Stimulated activated naive CD8-positive, alpha-beta T cell treated with anti-CD3 and anti-CD28 coated beads, Interleukin-15, amount 100 ng/mL, for 72 hours (primary cell): ENCODE data around the gene CENPQ.
A peak's percentile ranks its signal among the peaks of the same experiment; 100 is the strongest.
"Not testable (repeated sequence)": the region's sequence is repeated elsewhere in the genome, so short reads cannot be mapped to it uniquely, and the experiment has no call there.

Source experiments
- ATAC-seq: fragments of 150-1000 bp; cut with Tn5 transposase; 2 replicates; pipeline ENCODE4 v1.10.0; 2021; ENCODE audit warnings: mild to moderate bottlenecking, moderate library complexity
- DNase-seq, 2 donors: peaks; one replicate each; pipeline ENCODE4 v3.0.0; 2021 to 2022
- H3K27ac Mint-ChIP-seq, 2 donors: one replicate each; pipeline ENCODE4 v1.8.0; 2022; ENCODE audit warnings: mild to moderate bottlenecking in 2 of 2, mixed read lengths in 2 of 2, moderate library complexity in 2 of 2
- H3K27me3 Mint-ChIP-seq: one replicate; pipeline ENCODE4 v1.8.0; 2022; ENCODE audit warnings: mixed read lengths
- H3K4me1 Mint-ChIP-seq: one replicate; pipeline ENCODE4 v1.8.0; 2022; ENCODE audit warnings: mild to moderate bottlenecking, mixed read lengths
- H3K4me3 Mint-ChIP-seq, 2 donors: one replicate each; pipeline ENCODE4 v1.8.0; 2022; ENCODE audit warnings: mild to moderate bottlenecking in 2 of 2, mixed read lengths in 2 of 2, moderate library complexity in 1 of 2
- H3K9me3 Mint-ChIP-seq, 2 donors: one replicate each; pipeline ENCODE4 v1.8.0; 2022; ENCODE audit warnings: mixed read lengths in 2 of 2

CENPQ gene

GRCh38 chr6:49462927-49463611 is at the start of gene CENPQ, which contains the start of gene MMUT:
Gene CENPQ (plus strand): TSS chr6:49463370. CDS start chr6:49470177, 6,807 bp downstream.
Gene MMUT (minus strand): TSS chr6:49463253. CDS start chr6:49459466, 3,787 bp downstream.
- H3K27me3 Mint-ChIP-seq = no peaks in the 10 kb centered on the region
- H3K4me1 Mint-ChIP-seq = peaks cover 33% of the 10 kb centered on the region
- ATAC-seq (peak; percentile 99), DNase-seq (peak; percentile 85 to 95)
- H3K4me3 Mint-ChIP-seq = peak within 1 kb of the TSS; percentile 95 to 97
- no peaks in the 10 kb centered on the region for H3K9me3 Mint-ChIP-seq
- H3K27ac Mint-ChIP-seq = peak within 1 kb of the TSS; percentile 97

- Mint-ChIP-seq H3K27ac (no peak overlapping the region), H3K27me3 (peaks cover 5% of the 10 kb centered on the region), H3K4me3 (no peak overlapping the region), H3K4me1 (no peaks in the 10 kb centered on the region), H3K9me3 (no peaks in the 10 kb centered on the region)
- ATAC-seq (no peak), DNase-seq (no peak)
Observed at GRCh38 chr6:49415358-49415757, 47.8 kb upstream of the CENPQ start.

DNA sequence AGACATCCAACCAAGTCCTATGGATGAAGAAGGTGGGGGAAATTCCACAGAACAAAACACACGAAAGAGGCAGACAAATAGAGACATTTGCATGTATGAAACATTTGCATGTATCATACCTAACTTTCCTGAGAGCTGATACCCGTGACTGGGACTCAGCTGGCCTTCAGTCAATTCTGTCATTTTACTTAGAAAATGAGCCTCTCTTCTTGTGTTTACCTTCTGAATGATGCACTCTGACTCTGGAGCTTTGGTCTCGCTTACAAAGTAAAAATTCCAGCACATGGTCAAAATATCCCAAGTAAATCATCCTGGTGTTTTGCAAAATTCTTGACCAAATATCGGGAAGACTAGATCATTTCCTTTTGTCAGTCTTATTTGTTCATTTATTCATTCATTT is 47.0 kb upstream of the CENPQ start:
- no peak for DNase-seq
- ATAC-seq = no peak
- Mint-ChIP-seq H3K9me3 (no peaks in the 10 kb centered on the region), H3K27me3 (peaks cover 5% of the 10 kb centered on the region), H3K4me1 (no peaks in the 10 kb centered on the region), H3K4me3 (no peak overlapping the region), H3K27ac (no peak overlapping the region)

GRCh38 chr6:49423817-49424216 is 39.4 kb upstream of the CENPQ start:
- no peaks in the 10 kb centered on the region for H3K4me1 Mint-ChIP-seq
- no peaks in the 10 kb centered on the region for H3K27me3 Mint-ChIP-seq
- no peaks in the 10 kb centered on the region for H3K9me3 Mint-ChIP-seq
- no peak overlapping the region for H3K4me3 Mint-ChIP-seq
- no peak for ATAC-seq
- no peak for DNase-seq
- H3K27ac Mint-ChIP-seq = no peak overlapping the region

DNA sequence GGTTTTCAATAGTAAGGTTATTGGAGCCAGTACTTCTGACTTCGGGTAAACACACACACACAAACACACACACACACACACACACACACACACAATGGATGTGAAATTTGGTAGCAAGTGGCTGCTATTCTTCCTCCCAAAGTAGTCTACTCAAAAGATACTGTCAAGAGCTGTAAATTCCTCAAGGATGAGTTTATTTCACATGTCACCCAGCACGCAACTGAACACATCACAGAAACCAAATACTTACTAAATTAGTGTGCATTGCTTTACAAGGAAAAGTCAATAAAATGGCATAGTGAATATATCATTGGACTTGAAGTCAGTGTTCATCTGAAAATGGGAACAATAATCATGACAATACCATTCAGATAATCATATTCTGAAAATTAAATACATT is 33.0 kb upstream of the CENPQ start:
- DNase-seq (no peak), ATAC-seq (no peak)
- Mint-ChIP-seq H3K4me1 (no peaks in the 10 kb centered on the region), H3K27me3 (no peaks in the 10 kb centered on the region), H3K27ac (no peak overlapping the region), H3K4me3 (no peak overlapping the region), H3K9me3 (no peaks in the 10 kb centered on the region)

DNA sequence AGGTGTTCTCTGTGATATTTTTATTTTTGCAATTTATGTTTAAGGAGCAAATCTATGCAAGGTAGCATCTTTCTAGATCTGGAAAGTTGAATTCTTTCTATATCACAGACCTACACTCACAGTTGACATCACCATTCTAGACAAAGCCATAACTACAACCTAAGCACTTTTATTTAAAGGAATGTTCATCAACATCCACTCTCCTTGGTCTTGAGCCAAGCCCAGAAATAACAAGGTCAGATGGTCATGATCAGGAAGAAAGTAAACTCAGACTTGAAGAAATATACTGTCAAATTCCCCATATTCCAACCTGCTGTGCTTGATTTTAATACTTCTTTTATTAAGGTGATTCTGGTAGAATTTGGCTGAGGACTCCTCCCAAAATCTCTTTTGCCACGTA is 32.3 kb upstream of the CENPQ start:
- H3K4me3 Mint-ChIP-seq = no peak overlapping the region
- H3K4me1 Mint-ChIP-seq = no peaks in the 10 kb centered on the region
- ATAC-seq = no peak
- no peaks in the 10 kb centered on the region for H3K27me3 Mint-ChIP-seq
- DNase-seq = no peak
- no peak overlapping the region for H3K27ac Mint-ChIP-seq
- no peaks in the 10 kb centered on the region for H3K9me3 Mint-ChIP-seq

- no peak overlapping the region for H3K27ac Mint-ChIP-seq
- no peak overlapping the region for H3K4me3 Mint-ChIP-seq
- H3K27me3 Mint-ChIP-seq = no peaks in the 10 kb centered on the region
- H3K9me3 Mint-ChIP-seq = no peaks in the 10 kb centered on the region
- DNase-seq (no peak), ATAC-seq (no peak)
- H3K4me1 Mint-ChIP-seq = no peaks in the 10 kb centered on the region
Observed at GRCh38 chr6:49453221-49453620, 9.9 kb upstream of the CENPQ start.

GRCh38 chr6:49454787-49455709 is 8.1 kb upstream of the CENPQ start:
- DNase-seq (no peak), ATAC-seq (no peak)
- Mint-ChIP-seq H3K27me3 (no peaks in the 10 kb centered on the region), H3K4me3 (no peak overlapping the region), H3K4me1 (no peaks in the 10 kb centered on the region), H3K27ac (no peak overlapping the region), H3K9me3 (no peaks in the 10 kb centered on the region)

- no peak for ATAC-seq
- Mint-ChIP-seq H3K4me3 (no peak overlapping the region), H3K27me3 (no peaks in the 10 kb centered on the region), H3K27ac (no peak overlapping the region), H3K4me1 (peaks cover 16% of the 10 kb centered on the region), H3K9me3 (no peaks in the 10 kb centered on the region)
- DNase-seq = no peak
Observed at GRCh38 chr6:49457771-49458170, 5.4 kb upstream of the CENPQ start.

DNA sequence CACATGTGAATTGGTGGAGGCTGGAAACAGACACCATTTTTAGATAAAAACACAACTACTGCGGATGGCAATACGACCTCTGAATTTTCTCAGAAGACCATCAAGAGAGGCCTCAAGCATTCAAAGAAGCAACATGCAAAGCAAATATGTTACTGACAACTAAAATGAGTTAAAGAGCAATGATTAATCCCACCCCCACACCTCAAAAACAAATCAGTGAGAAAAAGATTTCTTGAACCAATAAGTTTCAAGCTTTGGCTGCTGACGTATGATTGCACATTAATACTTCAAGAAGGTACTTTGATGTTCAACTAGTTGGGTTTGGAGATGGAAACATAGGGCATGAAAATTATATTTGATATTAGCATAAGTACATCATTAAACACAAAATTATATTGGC is 1.1 kb upstream of the CENPQ start:
- peak overlapping the region; percentile 96 to 97 for H3K27ac Mint-ChIP-seq
- H3K9me3 Mint-ChIP-seq = no peaks in the 10 kb centered on the region
- H3K27me3 Mint-ChIP-seq = no peaks in the 10 kb centered on the region
- DNase-seq (no peak), ATAC-seq (no peak)
- H3K4me3 Mint-ChIP-seq = peak overlapping the region; percentile 95 to 97
- H3K4me1 Mint-ChIP-seq = peaks cover 33% of the 10 kb centered on the region

GRCh38 chr6:49462599-49462926 is 607 bp upstream of the CENPQ start:
- peak overlapping the region; percentile 95 to 97 for H3K4me3 Mint-ChIP-seq
- DNase-seq (no peak), ATAC-seq (peak; percentile 8)
- peak overlapping the region; percentile 97 for H3K27ac Mint-ChIP-seq
- H3K4me1 Mint-ChIP-seq = peaks cover 33% of the 10 kb centered on the region
- H3K9me3 Mint-ChIP-seq = no peaks in the 10 kb centered on the region
- H3K27me3 Mint-ChIP-seq = no peaks in the 10 kb centered on the region

DNA sequence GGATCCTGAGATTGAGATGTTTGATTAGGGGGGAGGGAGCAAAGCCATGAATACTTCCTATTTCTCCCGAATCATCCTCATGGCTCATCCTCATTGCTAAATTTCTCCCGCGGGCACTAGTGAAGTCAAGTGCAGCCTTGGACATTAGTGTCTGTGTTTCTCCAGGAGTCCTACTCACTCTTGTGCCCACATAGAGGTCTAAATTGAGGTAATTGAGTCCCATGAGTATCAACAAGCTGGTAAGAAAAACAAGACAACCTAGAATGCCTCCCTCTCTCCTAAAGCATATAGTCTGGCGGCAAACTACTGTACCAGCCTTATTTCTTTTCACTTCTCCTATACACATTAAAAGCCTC is 420 bp downstream of the CENPQ start:
- Mint-ChIP-seq H3K4me3 (peak overlapping the region; percentile 95 to 97), H3K4me1 (peaks cover 33% of the 10 kb centered on the region), H3K27ac (peak overlapping the region; percentile 97), H3K9me3 (no peaks in the 10 kb centered on the region), H3K27me3 (no peaks in the 10 kb centered on the region)
- no peak for ATAC-seq
- DNase-seq = no peak

DNA sequence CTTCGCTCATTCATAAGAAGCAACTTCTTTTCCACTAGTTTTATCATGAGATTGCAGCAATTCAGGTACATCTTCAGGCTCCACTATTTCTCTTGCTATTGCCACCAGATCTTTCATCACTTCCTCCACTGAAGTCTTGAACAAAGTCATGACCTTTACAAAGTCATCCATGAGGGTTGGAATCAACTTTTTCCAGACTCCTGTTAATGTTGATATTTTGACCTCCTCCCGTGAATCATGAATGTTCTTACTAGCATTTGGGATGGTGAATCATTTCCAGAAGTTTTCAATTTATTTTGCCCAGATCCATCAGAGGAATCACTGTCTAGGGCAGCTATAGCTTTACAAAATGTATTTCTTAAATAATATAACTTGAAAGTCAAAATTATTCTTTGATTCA is 1.5 kb downstream of the CENPQ start:
- no peaks in the 10 kb centered on the region for H3K9me3 Mint-ChIP-seq
- H3K27me3 Mint-ChIP-seq = no peaks in the 10 kb centered on the region
- no peak for DNase-seq
- peaks cover 33% of the 10 kb centered on the region for H3K4me1 Mint-ChIP-seq
- H3K4me3 Mint-ChIP-seq = peak overlapping the region; percentile 67 to 95
- H3K27ac Mint-ChIP-seq = peak overlapping the region in 1 of 2 donors; percentile 77
- ATAC-seq = no peak

- Mint-ChIP-seq H3K27me3 (no peaks in the 10 kb centered on the region), H3K27ac (no peak overlapping the region), H3K4me3 (no peak overlapping the region), H3K9me3 (no peaks in the 10 kb centered on the region), H3K4me1 (peaks cover 18% of the 10 kb centered on the region)
- DNase-seq (no peak), ATAC-seq (no peak)
Observed at GRCh38 chr6:49468042-49468441, 4.9 kb downstream of the CENPQ start.

DNA sequence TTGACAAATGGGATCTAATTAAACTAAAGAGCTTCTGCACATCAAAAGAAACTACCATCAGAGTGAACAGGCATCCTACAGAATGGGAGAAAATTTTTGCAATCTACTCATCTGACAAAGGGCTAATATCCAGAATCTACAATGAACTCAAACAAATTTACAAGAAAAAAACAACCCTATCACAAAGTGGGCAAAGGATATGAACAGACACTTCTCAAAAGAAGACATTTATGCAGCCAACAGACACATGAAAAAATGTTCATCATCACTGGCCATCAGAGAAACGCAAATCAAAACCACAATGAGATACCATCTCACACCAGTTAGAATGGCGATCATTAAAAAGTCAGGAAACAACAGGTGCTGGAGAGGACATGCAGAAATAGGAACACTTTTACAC is 13.4 kb downstream of the CENPQ start:
- H3K27ac Mint-ChIP-seq, ATAC-seq, H3K9me3 Mint-ChIP-seq, H3K27me3 Mint-ChIP-seq, H3K4me1 Mint-ChIP-seq, DNase-seq, H3K4me3 Mint-ChIP-seq: not testable (repeated sequence)

- DNase-seq (no peak), ATAC-seq (no peak)
- no peaks in the 10 kb centered on the region for H3K27me3 Mint-ChIP-seq
- H3K4me1 Mint-ChIP-seq = no peaks in the 10 kb centered on the region
- no peak overlapping the region for H3K4me3 Mint-ChIP-seq
- peaks cover 0 to 3% of the 10 kb centered on the region in 2 donors for H3K9me3 Mint-ChIP-seq
- H3K27ac Mint-ChIP-seq = no peak overlapping the region
Observed at GRCh38 chr6:49479308-49479970, 16.3 kb downstream of the CENPQ start.
